GM21390 (cell line): ENCODE data around the gene SLC16A11.

Experiments
- ATAC-seq: cut with Tn5 transposase; IDR thresholded peaks from one replicate; pipeline ENCODE4 v1.9.1; 2021; ENCODE audit not compliant: unreplicated experiment

Gene SLC16A11

DNA sequence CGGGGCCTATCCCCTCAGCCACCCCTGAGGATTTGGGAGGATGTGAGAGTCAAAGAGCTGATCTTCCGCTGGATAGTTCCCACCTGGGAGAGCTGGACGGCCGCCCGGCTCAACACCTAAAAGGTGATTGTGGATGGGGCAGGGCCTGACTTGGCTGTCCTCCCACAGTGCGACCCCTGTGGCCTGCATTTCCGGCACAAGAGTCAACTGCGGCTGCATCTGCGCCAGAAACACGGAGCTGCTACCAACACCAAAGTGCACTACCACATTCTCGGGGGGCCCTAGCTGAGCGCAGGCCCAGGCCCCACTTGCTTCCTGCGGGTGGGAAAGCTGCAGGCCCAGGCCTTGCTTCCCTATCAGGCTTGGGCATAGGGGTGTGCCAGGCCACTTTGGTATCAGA, 16.6 kb downstream of the SLC16A11 start:
- no peak for ATAC-seq

GRCh38 chr17:7026471-7027115, 17.3 kb downstream of the SLC16A11 start:
- ATAC-seq = no peak

DNA sequence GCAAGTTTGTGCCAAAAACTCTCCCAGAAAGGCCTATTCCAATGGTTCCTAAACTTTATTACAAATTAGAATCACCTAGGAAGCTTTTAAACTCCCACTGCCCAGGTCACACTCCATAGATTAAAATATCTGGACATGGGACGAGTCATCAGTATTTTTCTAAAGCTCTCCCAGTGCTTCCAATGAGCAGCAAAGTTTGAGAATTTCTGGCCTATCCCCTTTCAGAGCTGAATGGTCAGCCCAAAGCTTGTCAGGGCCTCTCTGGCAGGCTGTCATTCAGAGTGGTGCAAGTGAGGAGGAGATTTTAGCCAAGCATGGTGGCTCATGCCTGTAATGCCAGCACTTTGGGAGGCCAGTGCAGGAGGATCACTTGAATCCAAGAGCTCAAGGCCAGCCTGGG, 18.6 kb downstream of the SLC16A11 start:
- no peak for ATAC-seq

DNA sequence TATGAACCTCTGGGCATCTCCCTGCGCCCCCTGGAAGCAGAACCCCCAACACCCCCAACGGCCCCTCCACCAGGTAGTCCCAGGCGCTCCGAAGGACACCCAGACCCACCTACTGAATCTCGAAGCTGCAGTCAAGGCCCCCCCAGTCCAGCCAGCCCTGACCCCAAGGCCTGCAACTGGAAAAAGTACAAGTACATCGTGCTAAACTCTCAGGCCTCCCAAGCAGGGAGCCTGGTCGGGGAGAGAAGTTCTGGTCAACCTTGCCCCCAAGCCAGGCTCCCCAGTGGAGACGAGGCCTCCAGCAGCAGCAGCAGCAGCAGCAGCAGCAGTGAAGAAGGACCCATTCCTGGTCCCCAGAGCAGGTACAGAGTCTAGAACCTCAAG, 19.5 kb downstream of the SLC16A11 start:
- ATAC-seq = no peak

GRCh38 chr17:7023576-7024401, 20.1 kb downstream of the SLC16A11 start:
- no peak for ATAC-seq

- no peak for ATAC-seq
These were observed 20.9 kb downstream of the SLC16A11 start, which contains the start of gene BCL6B for GRCh38 chr17:7022781-7023571. BCL6B (plus strand) TSS chr17:7023050; CDS start chr17:7023672, 622 bp downstream.

DNA sequence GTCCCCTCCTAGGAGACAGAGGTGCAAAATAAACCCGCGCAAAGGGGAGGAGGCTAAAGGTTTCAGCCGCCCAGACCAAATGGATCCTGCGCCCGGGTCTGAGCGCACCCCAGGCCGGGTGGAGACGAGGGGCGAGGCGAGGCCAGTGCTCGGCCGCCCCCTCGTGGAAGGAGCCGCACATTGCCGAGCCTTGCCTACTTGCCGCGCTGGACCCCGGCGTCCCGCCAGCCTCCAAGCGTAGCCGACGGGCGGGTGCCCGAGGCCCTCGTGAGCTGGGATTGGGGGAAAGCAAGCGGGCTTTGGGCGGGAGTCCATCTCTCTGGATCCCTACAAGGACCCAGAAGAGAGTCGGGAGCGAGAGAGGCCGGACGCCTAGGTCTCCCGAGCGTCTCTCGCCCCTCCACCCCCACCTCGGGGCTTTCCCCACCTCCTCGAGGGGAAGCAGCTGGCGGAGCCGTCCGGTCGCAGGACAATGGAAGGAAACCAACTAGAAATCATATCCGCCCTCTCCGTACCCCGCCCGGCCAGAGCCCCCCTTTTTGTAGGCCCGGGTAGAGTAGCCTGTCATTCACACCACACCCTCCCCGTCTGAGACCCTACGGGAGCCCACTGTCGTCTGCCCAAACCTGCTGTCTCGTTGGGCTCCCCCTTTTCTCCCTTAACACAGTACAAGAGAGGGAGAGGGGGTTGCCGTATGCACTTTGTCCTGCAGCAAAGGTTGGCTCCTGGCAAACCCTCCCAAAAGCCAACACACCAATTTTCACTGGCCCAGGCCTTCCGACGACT, 21.7 kb downstream of the SLC16A11 start:
- no peak for ATAC-seq

DNA sequence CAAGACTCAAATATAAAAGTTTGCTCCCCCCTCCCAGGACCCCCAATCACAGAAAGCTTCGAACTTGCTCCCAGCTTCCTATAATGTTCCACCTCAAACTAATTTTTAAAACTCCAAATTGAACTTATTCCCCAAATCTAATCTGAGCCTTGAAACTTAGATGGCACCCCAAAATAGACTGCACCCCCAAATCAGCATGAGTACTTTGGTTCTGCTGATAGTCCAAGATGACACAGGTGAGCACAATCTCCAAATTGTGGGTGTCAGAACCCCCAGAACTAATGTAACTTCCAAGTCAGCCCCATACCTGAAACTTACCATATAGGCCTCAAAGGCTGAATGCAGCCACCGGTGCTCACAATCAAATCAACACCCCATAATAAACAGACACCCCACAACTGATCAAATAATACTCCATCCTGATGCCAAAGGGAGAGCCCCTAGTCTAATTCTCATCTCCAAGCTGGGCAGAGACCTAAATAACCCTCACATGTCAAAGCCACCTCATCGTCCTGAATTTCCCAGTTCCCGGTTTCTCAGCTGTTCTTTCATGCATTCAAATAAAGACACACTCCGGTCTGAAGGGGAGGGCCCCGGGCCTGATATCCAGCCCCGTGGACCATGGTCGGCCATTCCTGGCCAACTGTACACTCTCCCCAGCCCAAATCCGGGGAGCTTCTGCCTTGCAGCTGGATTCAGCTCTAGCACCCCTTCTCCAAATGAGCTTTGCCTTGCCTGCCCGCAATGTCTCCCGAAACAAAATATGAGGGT, 22.8 kb downstream of the SLC16A11 start:
- ATAC-seq = no peak

- ATAC-seq = no peak
These were observed 23.9 kb downstream of the SLC16A11 start for GRCh38 chr17:7019839-7020519.

DNA sequence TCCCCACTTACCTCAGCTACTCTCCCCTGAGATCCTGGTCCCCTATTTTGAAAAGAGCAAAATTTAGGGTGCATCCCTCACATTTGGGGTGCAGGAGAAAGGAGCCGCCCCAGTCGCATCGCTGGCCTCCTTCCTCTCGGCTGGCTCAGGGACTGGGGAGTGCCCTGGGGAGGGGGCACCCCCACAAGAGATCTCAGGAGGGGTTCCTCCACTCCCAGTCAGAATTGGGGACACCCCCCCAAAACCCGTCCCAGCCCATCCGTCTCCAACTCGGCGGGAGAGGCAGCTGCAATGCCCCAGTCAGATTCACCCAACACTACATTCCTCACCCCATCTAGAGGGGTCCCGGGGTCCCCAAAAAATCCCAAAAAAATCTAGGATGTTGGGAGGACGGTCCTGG, 24.5 kb downstream of the SLC16A11 start:
- ATAC-seq = no peak

- ATAC-seq = no peak
These were observed 25.4 kb downstream of the SLC16A11 start for GRCh38 chr17:7018331-7018964.

DNA sequence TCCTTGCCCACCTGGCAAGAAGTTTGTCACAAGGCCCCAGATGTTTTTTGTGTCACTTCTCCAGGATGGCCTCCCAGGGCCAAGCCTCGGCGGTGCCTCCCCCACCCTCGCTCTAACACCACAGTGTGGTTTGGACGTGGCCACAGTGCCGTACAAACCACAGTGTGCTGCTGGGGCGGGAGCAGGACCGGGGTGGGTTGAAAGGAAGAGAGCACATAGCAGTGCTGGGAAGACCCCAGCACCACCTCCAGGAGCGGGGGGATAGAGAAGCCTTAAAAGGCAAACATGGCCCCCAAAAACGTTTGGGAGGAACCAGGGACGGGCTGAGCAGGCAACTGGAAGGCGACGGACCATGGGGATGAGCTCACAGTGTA, 26.1 kb downstream of the SLC16A11 start:
- ATAC-seq = no peak

DNA sequence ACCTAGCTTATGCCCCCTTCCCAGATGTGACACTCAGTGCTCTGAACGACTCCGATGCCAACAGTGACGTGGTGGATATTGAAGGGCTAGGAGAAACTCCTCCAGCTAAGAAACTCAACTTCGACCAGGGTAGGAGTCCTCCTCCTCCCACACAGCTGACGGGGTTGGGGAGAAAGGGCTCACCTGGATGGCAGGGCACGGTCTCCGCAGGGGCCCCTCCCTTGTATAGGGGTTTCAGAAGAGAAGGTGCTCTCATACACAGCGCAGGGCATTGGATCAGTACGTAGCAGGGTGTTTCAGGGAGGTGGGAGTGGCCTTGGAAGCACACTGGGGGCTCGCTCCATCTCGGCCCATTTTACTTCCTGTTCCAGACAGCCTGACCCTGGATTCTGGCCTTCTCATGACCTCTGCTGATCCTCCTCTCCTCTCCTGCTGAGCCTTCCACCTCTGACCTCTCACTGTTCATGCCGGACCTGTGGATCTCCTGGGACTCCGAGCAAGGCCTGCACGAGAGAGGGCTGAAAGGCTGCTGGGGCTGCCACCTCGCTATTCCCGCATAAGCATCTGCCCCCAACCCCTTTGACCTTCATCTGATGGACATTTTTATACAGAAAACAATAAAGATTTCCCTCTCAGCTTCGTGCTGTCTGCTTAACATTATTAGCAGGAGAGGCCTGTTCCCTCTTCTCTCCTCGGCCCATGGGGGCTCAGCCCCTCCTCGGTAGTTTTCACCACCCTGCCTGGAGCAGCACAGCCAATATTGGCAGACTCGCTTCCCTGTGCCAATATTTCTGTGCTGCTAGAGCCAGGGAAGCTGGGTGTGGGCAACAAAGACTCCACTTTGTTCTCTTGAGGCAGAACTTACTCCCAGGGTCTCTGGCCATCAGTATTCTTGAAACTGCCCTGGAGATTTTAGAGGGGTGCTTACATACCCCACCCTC, 26.7 kb downstream of the SLC16A11 start:
- no peak for ATAC-seq

DNA sequence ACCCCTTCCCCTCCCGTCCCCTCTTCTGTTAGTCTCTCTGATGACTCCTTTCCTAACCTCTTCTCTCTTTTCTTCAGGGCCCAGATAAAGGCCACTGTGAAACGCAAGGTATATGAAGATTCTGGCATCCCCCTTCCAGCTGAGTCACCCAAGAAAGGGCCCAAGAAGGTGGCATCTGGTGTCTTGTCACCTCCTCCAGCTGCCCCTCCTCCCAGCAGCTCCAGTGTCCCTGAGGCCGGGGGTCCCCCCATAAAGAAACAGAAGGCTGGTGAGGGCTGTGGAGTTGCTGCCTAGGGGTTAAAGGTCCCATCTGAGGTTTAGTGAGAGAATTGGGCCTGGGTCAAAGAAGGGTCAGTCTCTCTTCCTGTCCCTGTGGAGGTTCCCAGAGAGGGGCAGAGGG, 27.5 kb downstream of the SLC16A11 start:
- no peak for ATAC-seq

DNA sequence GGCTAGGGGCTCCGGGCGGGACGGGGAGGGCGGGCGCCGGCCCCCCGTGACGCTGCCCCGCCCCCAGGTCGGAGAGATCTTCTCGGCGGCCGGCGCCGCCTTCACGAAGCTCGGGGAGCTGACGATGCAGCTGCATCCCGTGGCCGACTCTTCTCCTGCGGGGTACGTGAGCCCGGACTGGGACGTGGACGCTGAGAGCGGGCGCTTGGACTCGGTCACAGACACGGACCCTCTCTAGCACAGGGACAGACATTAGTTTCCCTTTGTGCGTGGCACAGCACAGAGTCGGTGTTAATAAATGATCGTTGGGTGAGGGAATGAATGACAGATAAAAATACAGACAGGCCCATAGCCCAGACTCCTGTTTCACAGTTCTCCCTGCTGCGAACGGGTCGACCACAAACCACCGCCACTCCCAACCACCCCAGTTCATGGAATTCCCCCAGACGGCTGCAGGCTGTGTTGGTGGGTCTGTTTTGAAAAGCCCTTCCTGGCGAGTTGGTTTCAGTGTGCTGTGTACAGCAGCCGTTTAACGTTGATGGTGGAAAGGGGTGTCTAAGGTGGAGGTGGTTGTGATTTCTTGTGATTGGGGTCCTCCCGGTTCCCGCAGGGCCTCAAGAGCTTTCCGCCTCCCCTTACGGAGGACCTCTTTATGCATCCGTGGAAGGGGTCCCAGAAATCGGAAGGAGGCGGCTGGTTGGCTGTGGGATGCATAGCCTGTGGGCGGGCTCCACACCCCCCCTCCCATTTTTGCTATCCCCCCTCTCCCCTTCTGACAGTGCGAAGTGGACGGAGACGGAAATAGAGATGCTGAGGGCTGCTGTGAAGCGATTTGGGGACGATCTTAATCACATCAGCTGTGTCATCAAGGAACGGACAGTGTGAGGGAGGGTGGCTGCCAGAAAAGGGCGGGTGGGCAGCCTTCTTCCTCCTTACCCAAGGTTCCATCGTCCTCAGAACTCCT, 28.6 kb downstream of the SLC16A11 start:
- no peak for ATAC-seq

GRCh38 chr17:7014261-7014994, 29.5 kb downstream of the SLC16A11 start:
- ATAC-seq = peak; percentile 72
